ENCODE results near the gene SPRY4. TPM values are rescaled to one million over a fixed set of nuclear protein-coding genes. Genes with fewer than 3 reads are reported as not detected.

SPRY4 gene
- total and polyA plus RNA-seq, 2 of the 4 experiments (the other 2 are of a cell fraction) = 8.4 to 21.0 TPM

DNA sequence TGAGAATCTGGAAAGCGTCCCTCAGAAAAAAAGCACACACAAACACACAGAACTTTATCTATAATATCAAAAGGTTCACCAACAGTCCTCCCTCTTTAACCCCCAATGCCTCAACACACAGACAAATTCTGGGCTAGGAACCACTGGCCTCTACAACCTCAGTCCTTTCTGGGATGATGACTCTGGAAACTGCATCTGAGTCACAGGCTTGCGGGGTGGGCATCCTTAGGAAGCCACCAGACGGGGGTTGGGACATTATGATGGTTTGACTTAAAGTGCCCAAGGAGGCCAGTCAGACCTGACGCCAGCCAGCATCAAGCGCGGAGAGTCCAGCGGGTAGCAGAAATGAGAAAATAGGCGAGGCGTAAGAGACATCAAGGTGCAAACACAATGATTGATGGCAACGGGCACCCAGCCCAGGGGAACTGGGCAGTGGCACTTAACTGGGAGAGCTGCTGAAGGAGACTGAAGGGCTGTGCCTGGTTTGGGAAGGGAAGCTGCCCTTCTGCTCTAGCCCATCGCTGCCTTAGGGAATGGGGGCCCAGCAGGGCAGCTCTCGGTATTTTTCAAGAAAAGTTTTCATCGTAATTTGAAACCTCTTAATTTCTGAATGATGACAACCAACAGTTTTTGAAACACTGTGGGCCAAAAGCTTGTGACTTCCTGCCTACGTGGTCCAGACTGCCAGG lies 20.7 kb downstream of the SPRY4 start:
- Histone ChIP-seq H4K5ac (ENCODE audit: low read depth, low read length) (peak overlapping the region; percentile 89), H2AK9ac (replicated peaks; ENCODE audit: low read depth, low read length, poor library complexity) (peak overlapping the region; percentile 59), H3K9ac (ENCODE audit: low read depth, low read length) (no peak overlapping the region), H3K79me1 (ENCODE audit: low read depth in 1 of 2, low read length in 2 of 2) (peaks cover 31 to 88% of the 10 kb centered on the region in 2 experiments), H3K23ac (ENCODE audit: low read depth, low read length) (peak overlapping the region; percentile 44), H2BK5ac (ENCODE audit: low read depth, low read length, poor library complexity, severe bottlenecking) (peak overlapping the region; percentile 82), H2BK15ac (ENCODE audit: low read depth, low read length) (peak overlapping the region; percentile 25; the same call in 1 of the 3 replicates), H2BK120ac (ENCODE audit: low read depth, low read length) (peak overlapping the region; percentile 83), H4K8ac (ENCODE audit: low read depth in 2 of 2, low read length in 2 of 2) (peak overlapping the region; percentile 29 to 74; a peak in 3 of 4 replicates), H2AFZ (replicated peaks; ENCODE audit: low read length, poor library complexity) (peak overlapping the region; percentile 1), H3K36me3 (ENCODE audit: control insufficient read depth, insufficient read depth, low read length) (peaks cover 7% of the 10 kb centered on the region), H3K14ac (replicated peaks; ENCODE audit: low read depth, low read length) (peak overlapping the region; percentile 92), H3K27me3 (ENCODE audit: control insufficient read depth, insufficient read depth, low read length) (no peaks in the 10 kb centered on the region), H3K56ac (ENCODE audit: extremely low read depth, insufficient read depth, low read length) (no peak overlapping the region), H4K91ac (ENCODE audit: insufficient read depth, low read depth, low read length) (peak overlapping the region; percentile 78; the same call in 1 of the 2 replicates), H3K4me2 (ENCODE audit: low read depth, low read length) (peak overlapping the region; percentile 57), H3K4me3 (ENCODE audit: insufficient read depth, low read depth, low read length) (no peak overlapping the region), H3K4me1 (ENCODE audit: control insufficient read depth, insufficient read depth, low read length) (peaks cover 15% of the 10 kb centered on the region), H4K20me1 (ENCODE audit: insufficient read depth, low read length) (peaks cover 28% of the 10 kb centered on the region), H2AK5ac (ENCODE audit: low read depth, low read length) (peak overlapping the region; percentile 66; the same call in 1 of the 2 replicates), H3K18ac (ENCODE audit: low read depth, low read length) (peak overlapping the region; percentile 83), H3K27ac (ENCODE audit: insufficient read depth, low read length) (peak overlapping the region; percentile 51), H3K9me3 (ENCODE audit: control insufficient read depth, insufficient read depth, low read length) (no peaks in the 10 kb centered on the region), H3K9me1 (ENCODE audit: insufficient read depth, low read length) (peaks cover 24% of the 10 kb centered on the region), H2BK20ac (ENCODE audit: low read depth, low read length) (peak overlapping the region; percentile 24; the same call in 1 of the 2 replicates), H3K4ac (ENCODE audit: low read depth, low read length) (peak overlapping the region; percentile 77)
- dilution Hi-C loops (cut with HindIII; ENCODE audit: low sequenced_read_pairs, unreplicated experiment) = no loop called here
- peak; percentile 55 for DNase-seq
- peak; percentile 56 for ATAC-seq (ENCODE audit: low read depth)
- ChIA-PET CTCF (no interaction called here), POLR2A (ENCODE audit: unreplicated experiment) (no interaction called here)
- BruUV-seq (replicated peaks) = no TSS peak
- intact Hi-C loops (cut with micrococcal nuclease) = no loop called here
- 80% methylated on average over 8 of the region's 14 CpGs; no CpG with 5 or more reads in 1 of the 2 experiments for WGBS, 2 experiments (ENCODE audit: extremely low coverage in 2 of 2, insufficient read length in 1 of 2)
- in situ Hi-C loops (cut with MboI; ENCODE audit: low sequenced_read_pairs) = no loop called here
- TF ChIP-seq, protein P1, sequence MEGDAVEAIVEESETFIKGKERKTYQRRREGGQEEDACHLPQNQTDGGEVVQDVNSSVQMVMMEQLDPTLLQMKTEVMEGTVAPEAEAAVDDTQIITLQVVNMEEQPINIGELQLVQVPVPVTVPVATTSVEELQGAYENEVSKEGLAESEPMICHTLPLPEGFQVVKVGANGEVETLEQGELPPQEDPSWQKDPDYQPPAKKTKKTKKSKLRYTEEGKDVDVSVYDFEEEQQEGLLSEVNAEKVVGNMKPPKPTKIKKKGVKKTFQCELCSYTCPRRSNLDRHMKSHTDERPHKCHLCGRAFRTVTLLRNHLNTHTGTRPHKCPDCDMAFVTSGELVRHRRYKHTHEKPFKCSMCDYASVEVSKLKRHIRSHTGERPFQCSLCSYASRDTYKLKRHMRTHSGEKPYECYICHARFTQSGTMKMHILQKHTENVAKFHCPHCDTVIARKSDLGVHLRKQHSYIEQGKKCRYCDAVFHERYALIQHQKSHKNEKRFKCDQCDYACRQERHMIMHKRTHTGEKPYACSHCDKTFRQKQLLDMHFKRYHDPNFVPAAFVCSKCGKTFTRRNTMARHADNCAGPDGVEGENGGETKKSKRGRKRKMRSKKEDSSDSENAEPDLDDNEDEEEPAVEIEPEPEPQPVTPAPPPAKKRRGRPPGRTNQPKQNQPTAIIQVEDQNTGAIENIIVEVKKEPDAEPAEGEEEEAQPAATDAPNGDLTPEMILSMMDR (conservative IDR thresholded peaks at IDR 0.05; ENCODE audit: low read depth, low read length) = no peak
- no peak for TF ChIP-seq BHLHE40 (IDR thresholded peaks at IDR 0.05; ENCODE audit: low read depth, low read length)
- TF ChIP-seq SMC3 (IDR thresholded peaks at IDR 0.05; ENCODE audit: low read depth, low read length) = no peak
- no peak for TF ChIP-seq FOS (IDR thresholded peaks at IDR 0.05; ENCODE audit: low read depth, low read length)
- TF ChIP-seq MAFK (IDR thresholded peaks at IDR 0.05; ENCODE audit: low read depth, low read length) = no peak
- no peak for TF ChIP-seq CEBPB (IDR thresholded peaks at IDR 0.05; ENCODE audit: low read depth, low read length)
- TF ChIP-seq CHD1 (IDR thresholded peaks at IDR 0.05; ENCODE audit: low read depth, low read length) = no peak
- TF ChIP-seq RFX5 (IDR thresholded peaks at IDR 0.05; ENCODE audit: low read depth, low read length) = no peak
- TF ChIP-seq POLR2A (IDR thresholded peaks at IDR 0.05; ENCODE audit: low read depth, low read length) = no peak
- no peak for TF ChIP-seq MXI1 (IDR thresholded peaks at IDR 0.05; ENCODE audit: borderline replicate concordance, low read depth, low read length)
- TF ChIP-seq, protein P2, sequence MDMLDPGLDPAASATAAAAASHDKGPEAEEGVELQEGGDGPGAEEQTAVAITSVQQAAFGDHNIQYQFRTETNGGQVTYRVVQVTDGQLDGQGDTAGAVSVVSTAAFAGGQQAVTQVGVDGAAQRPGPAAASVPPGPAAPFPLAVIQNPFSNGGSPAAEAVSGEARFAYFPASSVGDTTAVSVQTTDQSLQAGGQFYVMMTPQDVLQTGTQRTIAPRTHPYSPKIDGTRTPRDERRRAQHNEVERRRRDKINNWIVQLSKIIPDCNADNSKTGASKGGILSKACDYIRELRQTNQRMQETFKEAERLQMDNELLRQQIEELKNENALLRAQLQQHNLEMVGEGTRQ (IDR thresholded peaks at IDR 0.05; ENCODE audit: low read depth, low read length) = no peak
- TF ChIP-seq, protein P3, sequence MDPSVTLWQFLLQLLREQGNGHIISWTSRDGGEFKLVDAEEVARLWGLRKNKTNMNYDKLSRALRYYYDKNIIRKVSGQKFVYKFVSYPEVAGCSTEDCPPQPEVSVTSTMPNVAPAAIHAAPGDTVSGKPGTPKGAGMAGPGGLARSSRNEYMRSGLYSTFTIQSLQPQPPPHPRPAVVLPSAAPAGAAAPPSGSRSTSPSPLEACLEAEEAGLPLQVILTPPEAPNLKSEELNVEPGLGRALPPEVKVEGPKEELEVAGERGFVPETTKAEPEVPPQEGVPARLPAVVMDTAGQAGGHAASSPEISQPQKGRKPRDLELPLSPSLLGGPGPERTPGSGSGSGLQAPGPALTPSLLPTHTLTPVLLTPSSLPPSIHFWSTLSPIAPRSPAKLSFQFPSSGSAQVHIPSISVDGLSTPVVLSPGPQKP (IDR thresholded peaks at IDR 0.05; ENCODE audit: borderline replicate concordance, low read depth, low read length) = no peak
- TF ChIP-seq RCOR1 (IDR thresholded peaks at IDR 0.05; ENCODE audit: insufficient replicate concordance, low read length) = no peak
- TF ChIP-seq RAD21 (IDR thresholded peaks at IDR 0.05; ENCODE audit: low read length) = no peak
- no peak for TF ChIP-seq NFE2L2 (IDR thresholded peaks at IDR 0.05; ENCODE audit: low read depth, low read length)

Measured in IMR-90 (cell line).